ENCODE results near the gene CDK3.

DNA sequence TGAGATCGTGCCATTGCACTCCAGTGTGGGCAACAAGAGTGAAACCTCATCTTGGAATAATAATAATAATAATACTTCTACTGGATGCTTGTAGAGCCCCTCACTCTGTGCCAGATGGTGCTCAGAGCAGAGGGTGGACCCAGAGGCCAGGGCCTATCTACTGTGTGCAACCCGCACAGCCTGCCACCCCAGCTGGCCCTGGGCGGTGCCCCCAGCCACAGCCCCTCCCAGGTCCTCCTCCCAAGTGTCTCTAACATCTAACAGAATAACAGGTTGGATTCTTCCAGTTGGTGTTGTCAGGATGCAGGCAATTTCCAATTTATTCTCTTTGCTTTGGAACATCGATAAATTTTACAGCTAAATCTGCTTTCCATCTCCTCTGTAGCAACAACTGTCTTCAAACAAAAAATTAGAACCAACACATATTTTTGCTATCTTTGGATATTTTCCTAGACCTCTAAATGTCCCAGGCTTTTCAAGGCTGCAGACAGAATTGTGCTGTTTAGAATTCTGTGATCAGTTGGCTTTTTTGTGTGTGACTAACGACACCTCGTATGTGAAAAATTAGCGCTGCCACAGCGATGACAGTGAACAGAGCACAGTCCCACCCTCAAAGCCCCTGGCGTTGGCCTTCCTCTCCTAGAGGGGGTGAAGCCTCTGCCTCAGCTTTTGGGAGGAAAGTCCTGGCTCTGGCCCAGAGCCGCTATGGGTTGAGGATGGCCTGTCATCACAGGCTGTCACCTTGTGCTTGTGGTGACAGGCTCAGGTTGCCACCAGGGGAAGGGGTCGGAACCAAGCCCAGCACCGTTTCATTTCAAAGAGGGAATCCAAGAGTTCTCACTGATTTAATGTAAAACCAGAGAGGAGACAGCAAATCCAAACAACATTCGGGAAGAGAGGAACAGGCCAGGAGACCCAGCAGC lies 34.0 kb downstream of the CDK3 start:
- no peak for TF ChIP-seq CTCF (IDR thresholded peaks at IDR 0.05)
- no peak for TF ChIP-seq POLR2AphosphoS5 (IDR thresholded peaks at IDR 0.05)
